HEK293 (cell line): ENCODE measurements around the gene GARIN5A.
A peak's percentile ranks its signal among the peaks of the same experiment; 100 is the strongest.

Experiments used
- CTCF ChIA-PET: fragments of 350-600 bp; formaldehyde crosslinking; extraction: SDS; loops from one replicate; lab custom pipeline; 2021; ENCODE audit warnings: antibody characterized with exemption; lab: Yijun Ruan, JAX
- POLR2A ChIA-PET: fragments of 300-600 bp; formaldehyde crosslinking; extraction: SDS; loops from one replicate; lab custom pipeline; 2020; ENCODE audit warnings: antibody characterized with exemption, inconsistent platforms; lab: Yijun Ruan, JAX
- H3K27ac ChIP-seq: fragments of 200-500 bp; sonication (Bioruptor generic); 2 replicates; pipeline ENCODE4 v1.5.1; 2014; ENCODE audit warnings: low read depth, low read length, control low read depth, inconsistent platforms; ENCODE audit errors: extremely low read depth
- H3K36me3 ChIP-seq, 2 experiments: fragments of 200-500 bp in 1 of 2; sonication (Bioruptor generic) in 1 of 2; 1 replicate in 1 of 2; 2 replicates in 1 of 2; pipeline ENCODE4 v1.5.1; 2014 to 2017; ENCODE audit warnings: inconsistent platforms in 2 of 2, low read length in 2 of 2; ENCODE audit not compliant: control insufficient read depth in 2 of 2, insufficient read depth in 1 of 2
- H3K4me1 ChIP-seq: fragments of 200-500 bp; sonication (Bioruptor generic); 2 replicates; pipeline ENCODE4 v1.5.1; 2014; ENCODE audit warnings: mild to moderate bottlenecking, low read length, inconsistent platforms; ENCODE audit not compliant: control insufficient read depth, insufficient read depth
- H3K4me3 ChIP-seq: 2 replicates; pipeline ENCODE4 v1.5.1; 2011; ENCODE audit warnings: low read depth, mild to moderate bottlenecking, control low read depth, low read length, moderate library complexity
- H3K9me3 ChIP-seq: fragments of 200-500 bp; sonication (Bioruptor generic); 2 replicates; pipeline ENCODE4 v1.5.1; 2014; ENCODE audit warnings: low read depth, low read length, inconsistent platforms; ENCODE audit not compliant: control insufficient read depth, insufficient read depth
- KLF1 ChIP-seq: fragments of 450-650 bp; formaldehyde crosslinking; IDR thresholded peaks from 2 replicates; pipeline ENCODE4 v1.5.1; 2016; ENCODE audit warnings: missing biosample characterization, missing genetic modification characterization
- KLF9 ChIP-seq: fragments of 450-650 bp; formaldehyde crosslinking; IDR thresholded peaks from 2 replicates; pipeline ENCODE4 v1.5.1; 2016; ENCODE audit warnings: missing biosample characterization, missing genetic modification characterization, low read depth
- MYNN ChIP-seq: fragments of 450-650 bp; formaldehyde crosslinking; IDR thresholded peaks from 2 replicates; pipeline ENCODE4 v1.5.1; 2016; ENCODE audit warnings: missing biosample characterization, missing genetic modification characterization, borderline replicate concordance
- PRDM1 ChIP-seq: fragments of 450-650 bp; formaldehyde crosslinking; IDR thresholded peaks from 2 replicates; pipeline ENCODE4; 2016; ENCODE audit warnings: missing biosample characterization, missing genetic modification characterization
- REPIN1 ChIP-seq: fragments of 450-650 bp; formaldehyde crosslinking; IDR thresholded peaks from 2 replicates; pipeline ENCODE4 v1.5.1; 2017; ENCODE audit warnings: missing biosample characterization, missing genetic modification characterization, low read depth
- SP2 ChIP-seq: fragments of 450-650 bp; formaldehyde crosslinking; IDR thresholded peaks from 2 replicates; pipeline ENCODE4 v1.5.1; 2016; ENCODE audit warnings: missing biosample characterization, missing genetic modification characterization
- TRIM28 ChIP-seq: IDR thresholded peaks from 2 replicates; pipeline ENCODE4 v1.6.1; 2011; ENCODE audit warnings: low read length, control low read depth, borderline replicate concordance
- ZBTB49 ChIP-seq: fragments of 450-650 bp; formaldehyde crosslinking; IDR thresholded peaks from 2 replicates; pipeline ENCODE4 v1.5.1; 2016; ENCODE audit warnings: missing biosample characterization, missing genetic modification characterization, low read depth
- ZFP3 ChIP-seq: fragments of 450-650 bp; formaldehyde crosslinking; IDR thresholded peaks from 2 replicates; pipeline ENCODE4 v1.5.1; 2016; ENCODE audit warnings: low read depth, missing biosample characterization, missing genetic modification characterization
- ZIC2 ChIP-seq: fragments of 450-650 bp; formaldehyde crosslinking; IDR thresholded peaks from 2 replicates; pipeline ENCODE4 v1.5.1; 2016; ENCODE audit warnings: missing biosample characterization, missing genetic modification characterization
- ZNF174 ChIP-seq: fragments of 450-650 bp; formaldehyde crosslinking; IDR thresholded peaks from 2 replicates; pipeline ENCODE4 v1.5.0; 2017; ENCODE audit warnings: missing biosample characterization, mild to moderate bottlenecking, missing genetic modification characterization
- ZNF184 ChIP-seq: fragments of 450-650 bp; IDR thresholded peaks from 2 replicates; pipeline ENCODE4 v1.5.1; 2018; ENCODE audit warnings: missing biosample characterization, mild to moderate bottlenecking, missing genetic modification characterization
- ZNF311 ChIP-seq: fragments of 450-650 bp; formaldehyde crosslinking; IDR thresholded peaks from 2 replicates; pipeline ENCODE4 v1.5.1; 2017; ENCODE audit warnings: missing biosample characterization, missing genetic modification characterization, borderline replicate concordance
- ZNF416 ChIP-seq: fragments of 450-650 bp; formaldehyde crosslinking; IDR thresholded peaks from 2 replicates; pipeline ENCODE4 v1.5.1; 2016; ENCODE audit warnings: missing biosample characterization, missing genetic modification characterization
- ZNF449 ChIP-seq: fragments of 450-650 bp; formaldehyde crosslinking; IDR thresholded peaks from 2 replicates; pipeline ENCODE4 v1.5.1; 2017; ENCODE audit warnings: missing biosample characterization, mild to moderate bottlenecking, missing genetic modification characterization, moderate library complexity
- ZNF501 ChIP-seq: fragments of 450-650 bp; formaldehyde crosslinking; IDR thresholded peaks from 2 replicates; pipeline ENCODE4 v1.5.1; 2016; ENCODE audit warnings: missing biosample characterization, missing genetic modification characterization
- ZNF513 ChIP-seq: fragments of 450-650 bp; IDR thresholded peaks from 2 replicates; pipeline ENCODE4 v1.5.1; 2018; ENCODE audit warnings: missing biosample characterization, missing genetic modification characterization
- ZNF558 ChIP-seq: fragments of 450-650 bp; formaldehyde crosslinking; IDR thresholded peaks from 2 replicates; pipeline ENCODE4 v1.5.1; 2016; ENCODE audit warnings: missing biosample characterization, missing genetic modification characterization
- ZNF626 ChIP-seq: fragments of 450-650 bp; sonication (Bioruptor Pico); formaldehyde crosslinking; IDR thresholded peaks from 2 replicates; pipeline ENCODE4 v1.5.1; 2018; ENCODE audit warnings: missing biosample characterization, missing genetic modification characterization, inconsistent platforms
- ZNF639 ChIP-seq: fragments of 450-650 bp; formaldehyde crosslinking; IDR thresholded peaks from 2 replicates; pipeline ENCODE4 v1.5.1; 2016; ENCODE audit warnings: missing biosample characterization, missing genetic modification characterization
- ZNF654 ChIP-seq: fragments of 450-650 bp; formaldehyde crosslinking; IDR thresholded peaks from 2 replicates; pipeline ENCODE4 v1.5.1; 2016; ENCODE audit warnings: low read depth, missing biosample characterization, missing genetic modification characterization
- ZNF660 ChIP-seq: fragments of 450-650 bp; IDR thresholded peaks from 2 replicates; pipeline ENCODE4 v1.5.1; 2018; ENCODE audit warnings: missing biosample characterization, mild to moderate bottlenecking, missing genetic modification characterization
- ZNF792 ChIP-seq: fragments of 450-650 bp; formaldehyde crosslinking; IDR thresholded peaks from 2 replicates; pipeline ENCODE4 v1.5.1; 2016; ENCODE audit warnings: missing biosample characterization, missing genetic modification characterization
- ZSCAN16 ChIP-seq: fragments of 450-650 bp; formaldehyde crosslinking; IDR thresholded peaks from 2 replicates; pipeline ENCODE4 v1.5.1; 2016; ENCODE audit warnings: missing biosample characterization, missing genetic modification characterization

The GARIN5A gene

GRCh38 chr19:50495020-50495531 lies 18.4 kb upstream of the GARIN5A start:
- no peaks in the 10 kb centered on the region for H3K9me3 ChIP-seq
- POLR2A ChIA-PET = no interaction called here
- no peak overlapping the region for H3K27ac ChIP-seq
- H3K4me3 ChIP-seq = no peak overlapping the region
- peaks cover 0 to 3% of the 10 kb centered on the region in 2 experiments; a peak in 1 of 3 replicates for H3K36me3 ChIP-seq
- no peak for TF ChIP-seq ZNF654 (tag by site-specific recombination)
- no peak for TF ChIP-seq ZBTB49
- TF ChIP-seq ZNF626 (tag by site-specific recombination) = no peak
- peak; percentile 83 for TF ChIP-seq PRDM1 (tag by site-specific recombination)
- no peak for TF ChIP-seq ZNF639
- no peak for TF ChIP-seq REPIN1 (tag by site-specific recombination)
- peak; percentile 92; the same call in 1 of the 2 replicates for TF ChIP-seq ZNF792 (tag by site-specific recombination)
- no peak for TF ChIP-seq ZNF660 (tag by site-specific recombination)
- TF ChIP-seq ZNF416 (tag by site-specific recombination) = no peak
- no peak for TF ChIP-seq ZNF311 (tag by site-specific recombination)
- no peak for TF ChIP-seq ZNF184 (tag by site-specific recombination)
- TF ChIP-seq, all 188 proteins: peak for 2
- CTCF ChIA-PET = interaction anchor here (1.0 kb wide), 1 partner anchor 283 kb away, joined by 3 read pairs; no protein-coding TSS in a partner anchor
- peaks cover under 1% of the 10 kb centered on the region; the same call in 1 of the 2 replicates for H3K4me1 ChIP-seq

- POLR2A ChIA-PET = interaction anchor here (0.7 kb wide), 1 partner anchor 72 kb away, joined by 3 read pairs; no protein-coding TSS in a partner anchor
- Histone ChIP-seq H3K9me3 (no peaks in the 10 kb centered on the region), H3K4me3 (no peak overlapping the region), H3K27ac (no peak overlapping the region), H3K36me3 (peaks cover 0 to 3% of the 10 kb centered on the region in 2 experiments; a peak in 1 of 3 replicates), H3K4me1 (no peaks in the 10 kb centered on the region)
- CTCF ChIA-PET = interaction anchor here (0.9 to 1.0 kb wide), 2 partner anchors 126 to 284 kb away, joined by 3 read pairs; no protein-coding TSS in a partner anchor
- no peak for TF ChIP-seq SP2 (tag by site-specific recombination)
- no peak for TF ChIP-seq ZNF501 (tag by site-specific recombination)
- no peak for TF ChIP-seq MYNN (tag by site-specific recombination)
- no peak for TF ChIP-seq ZBTB49
- TF ChIP-seq ZNF513 (tag by site-specific recombination) = peak; percentile 94
- no peak for TF ChIP-seq ZFP3
- TF ChIP-seq KLF1 (tag by site-specific recombination) = no peak
- TF ChIP-seq ZSCAN16 (tag by site-specific recombination) = no peak
- peak; percentile 40; the same call in 1 of the 2 replicates for TF ChIP-seq PRDM1 (tag by site-specific recombination)
- TF ChIP-seq TRIM28 = no peak
- TF ChIP-seq ZNF449 = no peak
- no peak for TF ChIP-seq ZNF416 (tag by site-specific recombination)
- no peak for TF ChIP-seq KLF9
- no peak for TF ChIP-seq ZIC2
- TF ChIP-seq ZNF174 = no peak
- TF ChIP-seq ZNF558 (tag by site-specific recombination) = no peak
Measured at GRCh38 chr19:50494186-50495019, 17.8 kb upstream of the GARIN5A start.
